Osteoblast (primary cell): Measurements from ENCODE around the gene RGS12. TPM values are rescaled to one million over a fixed set of nuclear protein-coding genes. Genes with fewer than 3 reads are reported as not detected.
A peak's percentile ranks its signal among the peaks of the same experiment; 100 is the strongest.

Source experiments
- DNase-seq: peaks from one replicate; pipeline ENCODE4 v3.0.0; 2011; ENCODE audit warnings: low spot score, mixed read lengths; ENCODE audit not compliant: insufficient read length; ENCODE audit errors: missing footprints
- H2AFZ ChIP-seq: 2 replicates; pipeline ENCODE4 v1.6.0; 2011; ENCODE audit warnings: mild to moderate bottlenecking, low read length
- H3K27ac ChIP-seq: 2 replicates; pipeline ENCODE4 v1.5.1; 2011; ENCODE audit warnings: mild to moderate bottlenecking, low read depth, low read length, moderate library complexity
- H3K27me3 ChIP-seq: 2 replicates; pipeline ENCODE4 v1.6.0; 2012; ENCODE audit warnings: mild to moderate bottlenecking, control low read depth, inconsistent platforms, low read length, moderate library complexity; ENCODE audit not compliant: insufficient read depth
- H3K36me3 ChIP-seq: 2 replicates; pipeline ENCODE4 v1.5.1; 2011; ENCODE audit warnings: mild to moderate bottlenecking, low read length, control low read depth, moderate library complexity; ENCODE audit not compliant: insufficient read depth
- H3K4me1 ChIP-seq: 2 replicates; pipeline ENCODE4 v1.5.1; 2011; ENCODE audit warnings: mild to moderate bottlenecking, low read length, control low read depth, moderate library complexity; ENCODE audit not compliant: insufficient read depth
- H3K4me2 ChIP-seq: 2 replicates; pipeline ENCODE4 v1.6.0; 2011; ENCODE audit warnings: mild to moderate bottlenecking, low read length; ENCODE audit not compliant: insufficient read depth
- H3K4me3 ChIP-seq: fragments of 200-600 bp; sonication (generic); 3 replicates; pipeline ENCODE4 v1.5.1; 2012; ENCODE audit warnings: mild to moderate bottlenecking, low read length, inconsistent platforms; ENCODE audit not compliant: insufficient read depth
- H3K79me2 ChIP-seq: 2 replicates; pipeline ENCODE4 v1.6.0; 2012; ENCODE audit warnings: mild to moderate bottlenecking, low read length, control low read depth, inconsistent platforms; ENCODE audit not compliant: insufficient read depth
- H3K9me3 ChIP-seq: 2 replicates; pipeline ENCODE4 v1.5.1; 2011; ENCODE audit warnings: low read depth, low read length, control low read depth
- H4K20me1 ChIP-seq: 2 replicates; pipeline ENCODE4 v1.6.0; 2012; ENCODE audit warnings: mild to moderate bottlenecking, low read length, control low read depth; ENCODE audit not compliant: insufficient read depth
- total RNA-seq: library from RNA; depleted of rRNA; stranded (reverse); fragments of >200 nt; gene quantifications from 2 replicates; pipeline ENCODE4 v1.2.3, GENCODE V29; 2012
- TF ChIP-seq, protein P1 (sequence below): IDR thresholded peaks from 2 replicates; pipeline ENCODE4 v1.5.1; 2011; ENCODE audit warnings: mild to moderate bottlenecking, low read depth, low read length, moderate library complexity; ENCODE audit errors: extremely low read depth

RGS12 gene
- total RNA-seq, 1 donor = 61.2 TPM

DNA sequence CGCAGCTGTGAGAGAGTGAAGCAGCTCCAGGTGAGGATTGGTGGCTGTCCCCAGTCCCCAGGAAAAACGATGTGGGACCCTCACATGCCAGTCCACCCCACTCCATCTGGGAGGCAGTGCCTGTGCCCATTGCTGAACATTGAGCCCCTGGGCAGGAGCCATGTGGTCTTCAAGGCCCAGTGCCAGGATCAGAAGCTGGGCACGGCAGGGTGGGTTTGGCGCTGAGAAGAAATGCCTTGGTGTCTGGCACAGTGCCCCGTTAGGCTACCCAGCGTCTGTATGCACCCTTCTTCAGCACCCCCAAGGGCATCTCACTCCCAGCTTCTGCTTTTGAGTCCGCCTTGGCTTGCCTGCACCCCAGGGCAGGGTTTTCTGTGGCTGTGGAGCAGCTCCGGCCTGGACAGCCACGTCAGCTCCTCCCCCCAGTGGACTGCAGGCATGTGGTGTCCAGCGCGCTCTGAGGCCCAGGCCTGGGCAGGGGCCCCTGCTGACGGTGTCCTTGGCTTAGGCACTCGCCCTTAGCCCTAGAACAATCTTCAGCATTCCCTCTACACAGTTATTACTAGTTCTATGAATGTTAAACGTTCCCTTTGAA lies 28.6 kb downstream of the RGS12 start:
- peaks cover 5% of the 10 kb centered on the region for H3K4me1 ChIP-seq
- H3K27me3 ChIP-seq = no peaks in the 10 kb centered on the region
- H3K79me2 ChIP-seq = peaks cover 31% of the 10 kb centered on the region
- no peaks in the 10 kb centered on the region for H3K9me3 ChIP-seq
- peak overlapping the region; percentile 69 for H3K27ac ChIP-seq
- TF ChIP-seq, protein P1, sequence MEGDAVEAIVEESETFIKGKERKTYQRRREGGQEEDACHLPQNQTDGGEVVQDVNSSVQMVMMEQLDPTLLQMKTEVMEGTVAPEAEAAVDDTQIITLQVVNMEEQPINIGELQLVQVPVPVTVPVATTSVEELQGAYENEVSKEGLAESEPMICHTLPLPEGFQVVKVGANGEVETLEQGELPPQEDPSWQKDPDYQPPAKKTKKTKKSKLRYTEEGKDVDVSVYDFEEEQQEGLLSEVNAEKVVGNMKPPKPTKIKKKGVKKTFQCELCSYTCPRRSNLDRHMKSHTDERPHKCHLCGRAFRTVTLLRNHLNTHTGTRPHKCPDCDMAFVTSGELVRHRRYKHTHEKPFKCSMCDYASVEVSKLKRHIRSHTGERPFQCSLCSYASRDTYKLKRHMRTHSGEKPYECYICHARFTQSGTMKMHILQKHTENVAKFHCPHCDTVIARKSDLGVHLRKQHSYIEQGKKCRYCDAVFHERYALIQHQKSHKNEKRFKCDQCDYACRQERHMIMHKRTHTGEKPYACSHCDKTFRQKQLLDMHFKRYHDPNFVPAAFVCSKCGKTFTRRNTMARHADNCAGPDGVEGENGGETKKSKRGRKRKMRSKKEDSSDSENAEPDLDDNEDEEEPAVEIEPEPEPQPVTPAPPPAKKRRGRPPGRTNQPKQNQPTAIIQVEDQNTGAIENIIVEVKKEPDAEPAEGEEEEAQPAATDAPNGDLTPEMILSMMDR = no peak
- peaks cover 9% of the 10 kb centered on the region for H3K36me3 ChIP-seq
- peaks cover 10% of the 10 kb centered on the region for H4K20me1 ChIP-seq
- no peak overlapping the region for H3K4me3 ChIP-seq
- peak overlapping the region; percentile 23 for H2AFZ ChIP-seq
- no peak overlapping the region for H3K4me2 ChIP-seq
- no peak for DNase-seq

- H2AFZ ChIP-seq = peak overlapping the region; percentile 68
- no peak overlapping the region for H3K4me3 ChIP-seq
- no peaks in the 10 kb centered on the region for H3K27me3 ChIP-seq
- peaks cover 31% of the 10 kb centered on the region for H3K79me2 ChIP-seq
- H3K4me2 ChIP-seq = no peak overlapping the region
- peaks cover 5% of the 10 kb centered on the region for H3K4me1 ChIP-seq
- peaks cover 6% of the 10 kb centered on the region for H3K36me3 ChIP-seq
- no peaks in the 10 kb centered on the region for H3K9me3 ChIP-seq
- H4K20me1 ChIP-seq = peaks cover 10% of the 10 kb centered on the region
- H3K27ac ChIP-seq = peak overlapping the region; percentile 69
- TF ChIP-seq, protein P1 = no peak
- DNase-seq = no peak
These were observed 29.3 kb downstream of the RGS12 start for GRCh38 chr4:3322059-3322550.

DNA sequence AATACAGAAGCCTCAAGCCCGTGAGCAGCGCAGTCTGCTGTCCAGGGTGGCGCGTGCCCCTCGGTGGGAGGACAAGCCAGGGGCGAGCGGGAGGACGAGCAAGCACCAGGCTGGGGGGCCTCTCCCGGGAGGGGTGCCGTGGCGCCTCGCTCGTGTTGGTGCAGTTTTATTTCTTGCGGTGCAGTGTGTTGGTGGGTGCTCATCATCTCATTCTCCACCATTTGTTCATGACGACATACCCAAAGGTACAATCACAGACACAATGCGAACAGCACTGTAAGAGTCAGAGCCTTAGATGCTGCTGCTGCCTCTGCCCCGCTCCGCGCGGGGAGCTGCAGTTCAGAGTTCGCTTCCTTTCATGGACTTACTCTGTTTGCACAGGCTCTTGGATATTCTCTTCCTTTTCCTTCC lies 30.3 kb downstream of the RGS12 start:
- DNase-seq = no peak
- Histone ChIP-seq H3K4me2 (no peak overlapping the region), H3K9me3 (no peaks in the 10 kb centered on the region), H3K4me3 (no peak overlapping the region), H2AFZ (no peak overlapping the region), H3K27ac (no peak overlapping the region), H3K27me3 (no peaks in the 10 kb centered on the region), H3K79me2 (peaks cover 31% of the 10 kb centered on the region), H3K4me1 (peaks cover 5% of the 10 kb centered on the region), H4K20me1 (peaks cover 11% of the 10 kb centered on the region), H3K36me3 (peaks cover 3% of the 10 kb centered on the region)
- TF ChIP-seq, protein P1 = no peak

GRCh38 chr4:3324093-3324815 lies 31.4 kb downstream of the RGS12 start:
- no peaks in the 10 kb centered on the region for H3K27me3 ChIP-seq
- H3K9me3 ChIP-seq = no peaks in the 10 kb centered on the region
- H3K27ac ChIP-seq = no peak overlapping the region
- no peak overlapping the region for H2AFZ ChIP-seq
- peaks cover 18% of the 10 kb centered on the region for H4K20me1 ChIP-seq
- DNase-seq = no peak
- no peak overlapping the region for H3K4me3 ChIP-seq
- peaks cover 3% of the 10 kb centered on the region for H3K36me3 ChIP-seq
- H3K4me1 ChIP-seq = peaks cover 5% of the 10 kb centered on the region
- peaks cover 36% of the 10 kb centered on the region for H3K79me2 ChIP-seq
- H3K4me2 ChIP-seq = no peak overlapping the region
- TF ChIP-seq, protein P1 = no peak
